ENCODE data around the gene RCSD1.

Gene RCSD1

DNA sequence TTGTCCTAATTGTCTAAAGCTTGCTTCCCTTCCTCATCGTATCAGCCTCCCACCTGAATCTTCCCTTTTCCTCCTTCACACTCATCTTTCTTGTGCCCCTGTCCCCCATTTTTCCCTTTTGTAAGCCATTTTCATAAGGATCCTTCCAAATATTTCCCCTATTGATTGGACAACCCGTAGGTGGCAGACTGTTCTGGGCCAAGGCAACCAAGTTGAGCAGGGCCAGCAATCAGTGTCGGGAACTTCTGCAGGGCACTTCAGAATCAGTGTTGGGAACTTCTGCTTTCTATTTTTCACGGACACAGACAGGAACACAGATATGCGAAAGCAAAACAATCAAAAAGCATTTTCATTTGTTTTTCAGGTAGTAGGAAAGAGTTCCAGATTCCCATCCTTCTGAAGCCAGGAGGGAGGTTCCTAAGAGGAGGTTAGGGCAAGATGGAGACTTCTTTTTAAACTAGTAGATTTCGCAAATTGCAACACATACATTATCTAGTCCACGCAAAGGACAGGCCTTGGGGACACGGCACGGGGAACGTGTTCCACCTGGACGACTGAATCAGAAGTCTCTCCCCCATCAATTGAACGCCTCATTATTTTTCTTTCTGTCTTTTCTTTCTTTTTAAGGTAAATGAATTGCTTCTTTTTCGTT, 91.1 kb downstream of the RCSD1 start:
- H3K4me3 ChIP-seq (ENCODE audit: low read depth, low read length): peak overlapping the region; percentile 75
- no peaks in the 10 kb centered on the region for H3K9me3 ChIP-seq
- H3K27me3 ChIP-seq: no peaks in the 10 kb centered on the region
- H3K4me1 ChIP-seq: peaks cover 3% of the 10 kb centered on the region; the same call in 1 of the 2 replicates
- H3K36me3 ChIP-seq: peaks cover 4% of the 10 kb centered on the region; the same call in 1 of the 2 replicates
- peak; percentile 54 for DNase-seq
- TF ChIP-seq, protein P1, sequence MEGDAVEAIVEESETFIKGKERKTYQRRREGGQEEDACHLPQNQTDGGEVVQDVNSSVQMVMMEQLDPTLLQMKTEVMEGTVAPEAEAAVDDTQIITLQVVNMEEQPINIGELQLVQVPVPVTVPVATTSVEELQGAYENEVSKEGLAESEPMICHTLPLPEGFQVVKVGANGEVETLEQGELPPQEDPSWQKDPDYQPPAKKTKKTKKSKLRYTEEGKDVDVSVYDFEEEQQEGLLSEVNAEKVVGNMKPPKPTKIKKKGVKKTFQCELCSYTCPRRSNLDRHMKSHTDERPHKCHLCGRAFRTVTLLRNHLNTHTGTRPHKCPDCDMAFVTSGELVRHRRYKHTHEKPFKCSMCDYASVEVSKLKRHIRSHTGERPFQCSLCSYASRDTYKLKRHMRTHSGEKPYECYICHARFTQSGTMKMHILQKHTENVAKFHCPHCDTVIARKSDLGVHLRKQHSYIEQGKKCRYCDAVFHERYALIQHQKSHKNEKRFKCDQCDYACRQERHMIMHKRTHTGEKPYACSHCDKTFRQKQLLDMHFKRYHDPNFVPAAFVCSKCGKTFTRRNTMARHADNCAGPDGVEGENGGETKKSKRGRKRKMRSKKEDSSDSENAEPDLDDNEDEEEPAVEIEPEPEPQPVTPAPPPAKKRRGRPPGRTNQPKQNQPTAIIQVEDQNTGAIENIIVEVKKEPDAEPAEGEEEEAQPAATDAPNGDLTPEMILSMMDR (IDR thresholded peaks at IDR 0.05; ENCODE audit: low read depth, low read length): peak; percentile 68

DNA sequence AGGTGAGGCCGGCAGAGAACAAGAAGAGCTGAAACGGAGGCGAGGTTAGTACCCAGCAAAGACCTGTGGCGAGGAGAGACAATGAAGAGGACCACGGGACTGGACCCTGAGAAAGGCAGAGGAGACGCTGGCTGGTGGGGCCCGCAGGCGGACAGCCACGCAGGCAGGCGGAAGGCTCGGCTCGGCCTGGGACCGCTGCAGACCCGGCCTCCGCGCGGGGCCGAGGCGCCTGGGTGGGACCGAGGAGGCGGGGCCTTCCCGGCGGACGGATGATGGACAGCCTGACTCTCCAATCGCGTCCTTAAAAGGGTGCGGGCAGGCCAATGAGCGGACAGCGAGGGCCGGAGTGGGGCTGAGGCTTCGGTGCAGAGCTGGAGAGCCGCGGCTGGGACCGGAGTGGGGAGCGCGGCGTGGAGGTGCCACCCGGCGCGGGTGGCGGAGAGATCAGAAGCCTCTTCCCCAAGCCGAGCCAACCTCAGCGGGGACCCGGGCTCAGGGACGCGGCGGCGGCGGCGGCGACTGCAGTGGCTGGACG, 91.7 kb downstream of the RCSD1 start, which contains the start of gene MPZL1:
MPZL1 (plus strand) TSS at position 366 of the 535 bp plus-strand sequence. CDS start 170 bp downstream, outside the sequence.
- peaks cover 3% of the 10 kb centered on the region; the same call in 1 of the 2 replicates for H3K4me1 ChIP-seq
- H3K9me3 ChIP-seq: no peaks in the 10 kb centered on the region
- H3K4me3 ChIP-seq (ENCODE audit: low read depth, low read length): peak within 1 kb of the TSS; percentile 75
- no peaks in the 10 kb centered on the region for H3K27me3 ChIP-seq
- peaks cover 4% of the 10 kb centered on the region; the same call in 1 of the 2 replicates for H3K36me3 ChIP-seq
- TF ChIP-seq, protein P1 (IDR thresholded peaks at IDR 0.05; ENCODE audit: low read depth, low read length): no peak
- DNase-seq: peak; percentile 94

DNA sequence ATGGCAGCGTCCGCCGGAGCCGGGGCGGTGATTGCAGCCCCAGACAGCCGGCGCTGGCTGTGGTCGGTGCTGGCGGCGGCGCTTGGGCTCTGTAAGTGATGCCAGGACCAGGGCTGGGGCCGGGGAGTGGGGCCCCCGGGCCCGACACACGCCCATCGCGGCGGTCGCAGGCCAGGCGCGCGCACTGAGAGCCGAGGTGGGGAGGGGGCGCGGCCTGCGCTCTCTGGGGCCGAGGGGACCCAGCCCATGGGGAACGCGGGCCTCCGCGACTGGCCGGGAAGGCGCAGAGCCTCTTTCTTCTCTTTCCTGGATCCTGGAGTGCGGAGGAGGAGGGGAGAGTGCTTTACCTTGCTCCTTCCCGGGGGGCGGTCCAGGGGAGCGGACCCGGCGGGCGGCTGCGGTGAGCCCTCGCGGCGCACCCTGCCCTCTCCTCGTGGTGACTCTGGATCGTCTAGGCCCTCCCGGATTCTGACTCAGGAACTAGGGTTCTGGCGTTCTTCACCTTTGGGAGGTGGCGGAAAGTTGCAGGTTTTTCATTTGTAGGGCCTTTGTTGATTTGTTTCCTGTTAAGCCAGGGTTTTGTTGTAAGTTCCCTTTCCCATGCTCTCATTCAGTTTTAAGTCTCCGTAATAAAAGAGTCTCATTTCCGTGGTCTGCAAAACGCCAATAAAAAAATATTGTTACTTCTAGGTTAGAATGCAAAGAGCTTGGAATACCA, 92.3 kb downstream of the RCSD1 start:
- H3K4me1 ChIP-seq: peaks cover 3% of the 10 kb centered on the region; the same call in 1 of the 2 replicates
- DNase-seq: no peak
- TF ChIP-seq, protein P1 (IDR thresholded peaks at IDR 0.05; ENCODE audit: low read depth, low read length): no peak

GRCh38 chr1:167722870-167723251, 92.8 kb downstream of the RCSD1 start:
- Histone ChIP-seq H3K36me3 (peaks cover 4% of the 10 kb centered on the region; the same call in 1 of the 2 replicates), H3K9me3 (no peaks in the 10 kb centered on the region), H3K4me1 (peaks cover 3% of the 10 kb centered on the region; the same call in 1 of the 2 replicates), H3K27me3 (no peaks in the 10 kb centered on the region), H3K4me3 (ENCODE audit: low read depth, low read length) (peak overlapping the region; percentile 75)
- DNase-seq: no peak
- TF ChIP-seq, protein P1 (IDR thresholded peaks at IDR 0.05; ENCODE audit: low read depth, low read length): no peak

More for the DNA sequence above, 92.3 kb downstream of the RCSD1 start:
- Histone ChIP-seq H3K4me3 (ENCODE audit: low read depth, low read length) (peak overlapping the region; percentile 75), H3K36me3 (peaks cover 4% of the 10 kb centered on the region; the same call in 1 of the 2 replicates), H3K9me3 (no peaks in the 10 kb centered on the region), H3K27me3 (no peaks in the 10 kb centered on the region)

DNA sequence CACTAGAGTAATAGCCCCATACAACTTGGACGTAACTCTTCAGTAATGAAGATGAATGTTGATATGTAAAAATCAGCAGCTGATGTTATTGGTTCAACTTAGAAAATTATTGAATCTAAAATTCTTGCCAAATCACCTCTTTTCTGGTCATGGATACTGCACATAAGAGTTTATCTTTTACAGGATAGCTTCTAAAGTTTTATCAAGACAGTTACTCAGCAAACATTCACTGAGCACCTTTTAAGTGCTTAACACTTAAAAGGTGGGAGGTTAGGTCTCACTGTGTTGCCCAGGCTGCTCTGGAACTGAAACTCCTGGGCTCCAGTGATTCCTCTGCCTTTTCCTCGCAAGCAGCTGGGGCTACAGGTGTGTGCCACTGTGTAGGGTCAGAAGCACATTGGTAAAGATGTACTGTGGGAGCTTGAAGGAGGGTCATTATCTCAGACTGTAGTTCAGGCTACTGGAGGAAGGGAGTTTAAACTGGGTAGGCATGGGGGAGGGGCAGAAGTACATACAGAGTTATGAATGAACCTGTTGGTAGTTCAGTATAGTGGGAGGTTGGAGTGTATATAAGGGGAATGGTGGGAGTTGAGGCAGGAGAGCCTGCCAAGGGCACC, 93.8 kb downstream of the RCSD1 start:
- H3K4me3 ChIP-seq (ENCODE audit: low read depth, low read length): peak overlapping the region; percentile 75
- TF ChIP-seq, protein P1 (IDR thresholded peaks at IDR 0.05; ENCODE audit: low read depth, low read length): no peak
- peaks cover 8% of the 10 kb centered on the region; the same call in 1 of the 2 replicates for H3K36me3 ChIP-seq
- no peaks in the 10 kb centered on the region for H3K27me3 ChIP-seq
- H3K4me1 ChIP-seq: peaks cover 3% of the 10 kb centered on the region; the same call in 1 of the 2 replicates
- no peak for DNase-seq
- H3K9me3 ChIP-seq: no peaks in the 10 kb centered on the region

Measured in BE2C (cell line).